Measurements from ENCODE around the gene NPLOC4. TPM values are rescaled to one million over a fixed set of nuclear protein-coding genes. Genes with fewer than 3 reads are reported as not detected.

The NPLOC4 gene
- total RNA-seq, 4 donors from 2014 or later, result 45.8 to 98.5 (median 58.1) TPM

GRCh38 chr17:81539571-81539900, 97.4 kb downstream of the NPLOC4 start:
- Histone ChIP-seq H3K36me3 (peaks cover 10 to 22% of the 10 kb centered on the region in 2 donors), H3K27me3 (no peaks in the 10 kb centered on the region), H3K4me1 (peaks cover 0 to 11% of the 10 kb centered on the region in 2 donors), H3K4me3 (replicated peaks in 1 of 3) (no peak overlapping the region), H3K9me3 (no peaks in the 10 kb centered on the region), H3K27ac (no peak overlapping the region)
- TF ChIP-seq POLR2A (IDR thresholded peaks at IDR 0.05) (no peak), CTCF (IDR thresholded peaks at IDR 0.05) (no peak)
- WGBS, 2 donors, result 83 to 87% methylated on average over 8 to 10 of the region's 10 CpGs
- intact Hi-C loops (cut with DNase I), result no loop called here
- no peak for DNase-seq

- 91 to 97% methylated on average over 13 to 18 of the region's 26 CpGs for WGBS, 2 donors
- H3K4me1 ChIP-seq, result peaks cover 0 to 11% of the 10 kb centered on the region in 2 donors
- H3K27me3 ChIP-seq, result no peaks in the 10 kb centered on the region
- H3K27ac ChIP-seq, result no peak overlapping the region
- H3K4me3 ChIP-seq (replicated peaks in 1 of 3), result no peak overlapping the region
- DNase-seq, result no peak
- no peaks in the 10 kb centered on the region for H3K9me3 ChIP-seq
- TF ChIP-seq POLR2A (IDR thresholded peaks at IDR 0.05) (no peak), CTCF (IDR thresholded peaks at IDR 0.05) (no peak)
- H3K36me3 ChIP-seq, result peaks cover 7 to 19% of the 10 kb centered on the region in 2 donors
- intact Hi-C loops (cut with DNase I), result no loop called here
Measured at GRCh38 chr17:81538651-81539570, 98.0 kb downstream of the NPLOC4 start.

- TF ChIP-seq POLR2A (IDR thresholded peaks at IDR 0.05), result no peak
- peak in 1 of 6 experiments; percentile 3 for TF ChIP-seq CTCF (IDR thresholded peaks at IDR 0.05)
- Histone ChIP-seq H3K4me3 (replicated peaks in 1 of 3) (no peak overlapping the region), H3K27ac (no peak overlapping the region), H3K4me1 (peaks cover 0 to 11% of the 10 kb centered on the region in 2 donors), H3K9me3 (no peaks in the 10 kb centered on the region), H3K36me3 (peaks cover 0 to 14% of the 10 kb centered on the region in 2 donors), H3K27me3 (no peaks in the 10 kb centered on the region)
- WGBS, 2 donors, result 71 to 75% methylated on average over 21 to 25 of the region's 26 CpGs
- intact Hi-C loops (cut with DNase I), result no loop called here
- no peak for DNase-seq
Measured at GRCh38 chr17:81537856-81538555, 98.9 kb downstream of the NPLOC4 start.

GRCh38 chr17:81537343-81537855, 99.5 kb downstream of the NPLOC4 start:
- Histone ChIP-seq H3K9me3 (no peaks in the 10 kb centered on the region), H3K36me3 (peaks cover 0 to 11% of the 10 kb centered on the region in 2 donors), H3K27me3 (no peaks in the 10 kb centered on the region), H3K4me1 (peaks cover 0 to 11% of the 10 kb centered on the region in 2 donors), H3K4me3 (replicated peaks in 1 of 3) (no peak overlapping the region), H3K27ac (no peak overlapping the region)
- WGBS, 2 donors, result 11 to 17% methylated on average over 8 of the region's 17 CpGs
- DNase-seq, result peak; percentile 80 to 83
- no peak for TF ChIP-seq POLR2A (IDR thresholded peaks at IDR 0.05)
- TF ChIP-seq CTCF (IDR thresholded peaks at IDR 0.05), result peak; percentile 58 to 99 (median 94)
- intact Hi-C loops (cut with DNase I), result no loop called here

Measured in thyroid gland (tissue), 4 donors.